ENCODE data around the gene SNAP91. TPM values are rescaled to one million over a fixed set of nuclear protein-coding genes. Genes with fewer than 3 reads are reported as not detected.

Gene SNAP91
- total and polyA plus RNA-seq, 7 donors: 0.09 to 0.81 (median 0.51) TPM; not detected in 4

- H3K4me1 ChIP-seq: no peaks in the 10 kb centered on the region
- ATAC-seq (no peak), DNase-seq (no peak)
- no peaks in the 10 kb centered on the region for H3K9me3 ChIP-seq
- no peaks in the 10 kb centered on the region for H3K36me3 ChIP-seq (ENCODE audit: insufficient read depth in 1 of 2, low read depth in 1 of 2)
- no peak overlapping the region for H3K4me3 ChIP-seq
- H3K27ac ChIP-seq: no peak overlapping the region
- intact Hi-C loops (cut with DNase I): no loop called here
- peaks cover 0 to 40% (median 10%) of the 10 kb centered on the region in 3 donors for H3K27me3 ChIP-seq (ENCODE audit: insufficient read depth in 3 of 3, low read length in 2 of 3)
- no peak for TF ChIP-seq CTCF (IDR thresholded peaks at IDR 0.05)
These were observed 3.1 kb upstream of the SNAP91 start for GRCh38 chr6:83711958-83712357.

DNA sequence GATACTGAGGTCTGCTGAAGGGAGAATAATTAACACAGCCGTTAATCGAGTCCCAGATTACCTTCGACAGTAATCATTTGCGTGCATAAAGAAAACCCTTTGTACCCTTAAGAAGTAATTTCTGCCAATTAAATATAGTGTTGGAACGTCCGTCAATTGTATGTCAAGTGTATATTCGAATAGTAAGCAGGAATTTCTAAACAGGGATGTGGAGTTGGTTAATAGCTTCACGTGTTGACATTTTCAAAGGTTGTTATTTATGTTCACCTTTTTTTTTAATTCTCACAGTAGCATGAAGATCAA, 798 bp upstream of the SNAP91 start:
- Histone ChIP-seq H3K27ac (no peak overlapping the region), H3K27me3 (ENCODE audit: insufficient read depth in 3 of 3, low read length in 2 of 3) (peaks cover 0 to 47% (median 10%) of the 10 kb centered on the region in 3 donors), H3K4me1 (no peaks in the 10 kb centered on the region), H3K36me3 (ENCODE audit: insufficient read depth in 1 of 2, low read depth in 1 of 2) (no peaks in the 10 kb centered on the region), H3K4me3 (no peak overlapping the region), H3K9me3 (no peaks in the 10 kb centered on the region)
- ATAC-seq (no peak), DNase-seq (no peak)
- TF ChIP-seq CTCF (IDR thresholded peaks at IDR 0.05): no peak
- WGBS, 3 donors: 28 to 39% (median 33%) methylated on average over 8 of the region's 8 CpGs
- intact Hi-C loops (cut with DNase I): no loop called here

DNA sequence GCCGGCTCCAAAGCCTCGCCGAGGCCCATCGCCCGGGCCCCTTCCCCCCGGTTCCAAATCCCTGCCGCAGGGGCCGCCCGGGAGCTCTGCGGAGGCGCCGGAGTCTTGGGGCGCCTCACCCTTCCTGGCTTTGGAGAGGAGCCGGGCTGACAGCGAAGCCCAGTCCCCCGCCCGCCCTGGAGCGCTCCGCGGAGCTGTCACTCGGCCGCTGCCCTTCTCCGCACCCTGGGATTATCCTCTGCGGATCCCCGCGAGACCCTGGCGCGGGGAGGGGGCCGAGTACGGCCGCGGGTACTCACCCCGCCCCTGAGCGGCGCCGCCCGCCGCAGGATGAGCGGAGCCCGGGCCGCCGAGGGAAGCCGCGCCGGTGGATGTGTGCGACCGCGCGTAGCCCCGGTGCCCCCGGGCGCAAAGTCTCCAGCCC, 343 bp downstream of the SNAP91 start:
- Histone ChIP-seq H3K36me3 (ENCODE audit: insufficient read depth in 1 of 2, low read depth in 1 of 2) (no peaks in the 10 kb centered on the region), H3K4me1 (no peaks in the 10 kb centered on the region), H3K4me3 (peak overlapping the region; percentile 64), H3K27ac (no peak overlapping the region), H3K27me3 (ENCODE audit: insufficient read depth in 3 of 3, low read length in 2 of 3) (peaks cover 0 to 47% (median 10%) of the 10 kb centered on the region in 3 donors), H3K9me3 (no peaks in the 10 kb centered on the region)
- intact Hi-C loops (cut with DNase I): no loop called here
- no peak for TF ChIP-seq CTCF (IDR thresholded peaks at IDR 0.05)
- 0 to 1% (median 0%) methylated on average over 23 to 52 of the region's 52 CpGs for WGBS, 3 donors
- no peak for DNase-seq
- ATAC-seq: peak in 2 of 4 donors; percentile 11 to 35

DNA sequence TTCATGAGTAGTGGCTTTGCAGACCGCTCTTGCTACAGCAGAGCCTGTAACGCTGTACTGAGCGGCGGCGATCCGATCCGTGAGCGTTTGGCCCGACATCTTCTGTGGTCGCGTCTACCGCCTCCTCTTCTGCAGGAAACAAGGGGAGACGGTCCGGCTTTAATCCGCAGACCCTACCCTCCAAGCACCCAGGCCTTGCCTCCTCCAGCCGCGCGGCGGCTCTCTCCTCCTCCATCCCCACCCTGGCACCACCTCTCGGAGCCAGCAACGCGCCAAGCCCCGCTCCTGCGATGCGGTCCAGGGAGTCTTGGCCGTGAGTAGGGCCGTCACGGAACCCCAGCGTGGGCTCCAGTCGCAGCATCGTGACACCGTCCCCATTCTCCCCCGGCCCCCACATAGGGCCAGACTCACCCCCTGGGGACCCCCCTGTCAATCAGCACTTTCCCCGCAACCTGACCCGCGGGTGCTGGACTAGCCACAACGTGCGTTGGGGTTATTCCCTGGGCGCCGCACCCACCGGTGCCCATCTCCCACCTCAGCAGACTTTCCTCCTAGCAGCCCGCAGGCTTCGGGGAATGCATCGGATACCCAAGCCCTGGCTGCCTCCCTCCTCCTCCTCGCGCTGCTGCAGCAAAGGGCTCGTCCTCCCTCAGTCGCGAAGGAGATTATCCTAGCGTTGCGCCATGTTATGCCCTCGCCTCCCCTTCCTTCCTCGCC, 914 bp downstream of the SNAP91 start:
- Histone ChIP-seq H3K27me3 (ENCODE audit: insufficient read depth in 3 of 3, low read length in 2 of 3) (peaks cover 0 to 47% (median 10%) of the 10 kb centered on the region in 3 donors), H3K9me3 (no peaks in the 10 kb centered on the region), H3K4me1 (no peaks in the 10 kb centered on the region), H3K36me3 (ENCODE audit: insufficient read depth in 1 of 2, low read depth in 1 of 2) (no peaks in the 10 kb centered on the region), H3K27ac (no peak overlapping the region), H3K4me3 (peak overlapping the region; percentile 64)
- intact Hi-C loops (cut with DNase I): no loop called here
- 1 to 3% (median 3%) methylated on average over 52 to 53 of the region's 53 CpGs for WGBS, 3 donors
- no peak for TF ChIP-seq CTCF (IDR thresholded peaks at IDR 0.05)
- DNase-seq: no peak
- no peak for ATAC-seq

DNA sequence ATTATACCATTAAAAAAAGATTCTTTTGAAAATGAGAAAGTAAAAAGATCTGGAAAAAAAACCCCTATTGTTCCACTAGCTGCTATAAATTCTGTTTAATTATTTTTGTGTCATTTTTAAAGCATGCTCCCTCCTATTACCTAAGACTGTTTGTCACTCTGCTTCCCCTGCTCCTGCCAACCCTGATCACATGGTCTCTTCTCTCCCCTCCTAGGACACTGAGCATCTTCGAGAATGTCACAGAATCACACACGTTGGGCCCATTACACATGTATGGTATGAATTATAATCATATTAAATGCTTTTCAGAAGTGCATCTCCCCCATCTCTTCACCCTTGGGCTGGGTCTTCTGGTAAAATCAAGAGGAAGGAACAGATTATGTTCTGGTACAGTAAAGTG, 6.2 kb downstream of the SNAP91 start:
- WGBS, 3 donors: 36 to 40% (median 39%) methylated on average over 2 of the region's 2 CpGs
- Histone ChIP-seq H3K36me3 (ENCODE audit: insufficient read depth in 1 of 2, low read depth in 1 of 2) (no peaks in the 10 kb centered on the region), H3K4me1 (no peaks in the 10 kb centered on the region), H3K4me3 (no peak overlapping the region), H3K27ac (no peak overlapping the region), H3K9me3 (no peaks in the 10 kb centered on the region), H3K27me3 (ENCODE audit: insufficient read depth in 3 of 3, low read length in 2 of 3) (peaks cover 0 to 17% (median 0%) of the 10 kb centered on the region in 3 donors)
- intact Hi-C loops (cut with DNase I): no loop called here
- ATAC-seq: no peak
- DNase-seq: no peak
- no peak for TF ChIP-seq CTCF (IDR thresholded peaks at IDR 0.05)
